Suprapubic skin (tissue), 3 donors: Measurements from ENCODE around the gene EPB41L1.

Experiments used
- POLR2AphosphoS5 ChIP-seq, 3 donors: sonication (generic); formaldehyde crosslinking; IDR thresholded peaks; one replicate each; pipeline ENCODE4 v1.6.1; 2017; ENCODE audit warnings: antibody characterized with exemption in 3 of 3
- TF ChIP-seq, protein P1 (sequence below), 2 donors: fragments of 200-600 bp in 1 of 2; fragments of 450-650 bp in 1 of 2; sonication (generic) in 1 of 2; IDR thresholded peaks; one replicate each; pipeline ENCODE4 v1.5.1; 2016 to 2019; ENCODE audit warnings: antibody characterized with exemption in 2 of 2, mild to moderate bottlenecking in 1 of 2, moderate library complexity in 1 of 2

DNA sequence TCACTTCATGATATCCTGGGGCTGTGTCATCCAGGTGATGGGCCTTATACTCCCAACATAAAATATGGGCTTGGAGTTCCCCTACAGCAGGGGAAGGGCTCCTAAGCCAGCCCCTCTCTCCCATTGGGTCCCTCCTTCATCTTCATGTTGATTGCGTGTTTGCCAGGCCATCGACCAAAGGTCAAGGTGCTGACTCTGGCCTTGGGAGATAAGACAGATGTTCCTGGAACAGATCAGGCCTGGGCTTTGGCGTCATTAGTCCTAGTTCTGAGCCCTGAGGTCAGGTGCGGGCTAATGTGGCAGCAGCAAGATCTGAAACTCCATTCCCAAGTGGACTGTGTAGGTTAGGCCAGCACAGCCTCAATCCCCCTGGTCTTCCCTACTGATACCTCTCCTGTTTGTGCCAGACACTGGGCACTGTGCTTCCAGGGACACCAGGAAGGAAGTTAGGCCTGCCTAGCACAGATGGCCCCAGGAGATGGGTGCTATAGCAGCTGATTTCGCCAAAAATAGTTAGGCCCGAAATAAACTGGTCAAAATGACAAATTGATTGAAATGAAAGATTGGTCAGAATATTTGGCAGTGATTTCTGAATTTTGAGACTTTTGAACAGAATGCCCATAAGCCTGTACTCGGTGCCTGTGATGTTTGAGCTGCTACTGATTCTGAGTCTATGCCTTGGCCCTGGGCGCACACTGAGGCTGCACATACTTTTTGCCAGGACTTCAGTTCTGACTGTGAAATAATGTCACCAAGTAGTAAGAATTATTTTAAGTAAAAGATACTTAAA is 28.8 kb downstream of the EPB41L1 start:
- TF ChIP-seq, protein P1, sequence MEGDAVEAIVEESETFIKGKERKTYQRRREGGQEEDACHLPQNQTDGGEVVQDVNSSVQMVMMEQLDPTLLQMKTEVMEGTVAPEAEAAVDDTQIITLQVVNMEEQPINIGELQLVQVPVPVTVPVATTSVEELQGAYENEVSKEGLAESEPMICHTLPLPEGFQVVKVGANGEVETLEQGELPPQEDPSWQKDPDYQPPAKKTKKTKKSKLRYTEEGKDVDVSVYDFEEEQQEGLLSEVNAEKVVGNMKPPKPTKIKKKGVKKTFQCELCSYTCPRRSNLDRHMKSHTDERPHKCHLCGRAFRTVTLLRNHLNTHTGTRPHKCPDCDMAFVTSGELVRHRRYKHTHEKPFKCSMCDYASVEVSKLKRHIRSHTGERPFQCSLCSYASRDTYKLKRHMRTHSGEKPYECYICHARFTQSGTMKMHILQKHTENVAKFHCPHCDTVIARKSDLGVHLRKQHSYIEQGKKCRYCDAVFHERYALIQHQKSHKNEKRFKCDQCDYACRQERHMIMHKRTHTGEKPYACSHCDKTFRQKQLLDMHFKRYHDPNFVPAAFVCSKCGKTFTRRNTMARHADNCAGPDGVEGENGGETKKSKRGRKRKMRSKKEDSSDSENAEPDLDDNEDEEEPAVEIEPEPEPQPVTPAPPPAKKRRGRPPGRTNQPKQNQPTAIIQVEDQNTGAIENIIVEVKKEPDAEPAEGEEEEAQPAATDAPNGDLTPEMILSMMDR (IDR thresholded peaks at IDR 0.05) = no peak
- TF ChIP-seq POLR2AphosphoS5 (IDR thresholded peaks at IDR 0.05) = no peak
